Erythroblast (primary cell): ENCODE results near the gene BRME1.

Experiments
- DNase-seq, 2 experiments: peaks; one replicate each; lab custom pipeline; 2025; lab: John Stamatoyannopoulos, UW
- GATA1 ChIP-seq: IDR thresholded peaks from 2 replicates; pipeline ENCODE4 v1.6.1; 2011; ENCODE audit warnings: low read depth, mild to moderate bottlenecking, control low read depth, low read length, moderate library complexity
- POLR2A ChIP-seq: IDR thresholded peaks from 2 replicates; pipeline ENCODE4 v1.6.1; 2011; ENCODE audit warnings: mild to moderate bottlenecking, low read length

BRME1 gene

GRCh38 chr19:13905634-13906520 lies at the start of gene BRME1, which contains the start of gene CC2D1A:
BRME1 (minus strand) TSS chr19:13906117; CDS start chr19:13904892, 1,225 bp downstream.
CC2D1A (plus strand) TSS chr19:13906201; CDS start chr19:13906442, 241 bp downstream.
- peak; percentile 95 to 96 for DNase-seq
- TF ChIP-seq POLR2A, result peak; percentile 66
- TF ChIP-seq GATA1, result no peak

GRCh38 chr19:13954185-13954584 lies 48.3 kb upstream of the BRME1 start:
- DNase-seq, result no peak
- TF ChIP-seq POLR2A, result no peak

- peak; percentile 49 to 65 for DNase-seq
- peak; percentile 61 for TF ChIP-seq POLR2A
- no peak for TF ChIP-seq GATA1
Observed at GRCh38 chr19:13952931-13953531, 47.1 kb upstream of the BRME1 start.

- DNase-seq, result peak; percentile 100
- no peak for TF ChIP-seq POLR2A
- TF ChIP-seq GATA1, result no peak
Observed at GRCh38 chr19:13952154-13952930, 46.4 kb upstream of the BRME1 start, which contains the start of gene DCAF15. DCAF15 (plus strand) TSS chr19:13952509; CDS start chr19:13952513, 4 bp downstream.

- TF ChIP-seq GATA1 (no peak), POLR2A (no peak)
- DNase-seq, result no peak
Observed at GRCh38 chr19:13951799-13952153, 45.9 kb upstream of the BRME1 start.

GRCh38 chr19:13951043-13951442 lies 45.1 kb upstream of the BRME1 start:
- DNase-seq, result no peak
- TF ChIP-seq POLR2A (no peak), GATA1 (no peak)

- TF ChIP-seq POLR2A (no peak), GATA1 (no peak)
Observed at GRCh38 chr19:13946414-13946813, 40.5 kb upstream of the BRME1 start.

GRCh38 chr19:13942023-13942684 lies 36.2 kb upstream of the BRME1 start:
- DNase-seq, result peak in 1 of 2 experiments; percentile 27
- TF ChIP-seq GATA1 (no peak), POLR2A (no peak)

More at GRCh38 chr19:13946414-13946813, 40.5 kb upstream of the BRME1 start:
- no peak for DNase-seq

GRCh38 chr19:13938301-13939064 lies 32.6 kb upstream of the BRME1 start, which contains the start of gene PODNL1:
PODNL1 (minus strand) TSS chr19:13938417; CDS start chr19:13938181, 236 bp downstream.
- no peak for DNase-seq
- TF ChIP-seq GATA1, result no peak
- no peak for TF ChIP-seq POLR2A

- no peak for TF ChIP-seq POLR2A
- TF ChIP-seq GATA1, result no peak
- no peak for DNase-seq
Observed at GRCh38 chr19:13937479-13938300, 31.8 kb upstream of the BRME1 start.

- no peak for TF ChIP-seq POLR2A
- no peak for TF ChIP-seq GATA1
- DNase-seq, result no peak
Observed at GRCh38 chr19:13935765-13936510, 30.0 kb upstream of the BRME1 start.
